Upper lobe of left lung (tissue), 4 donors: Measurements from ENCODE around the gene BACH1.
"Not testable (repeated sequence)": the region's sequence is repeated elsewhere in the genome, so short reads cannot be mapped to it uniquely, and the experiment has no call there.

ENCODE experiments used
- EP300 ChIP-seq, 4 donors: sonication (generic); formaldehyde crosslinking; IDR thresholded peaks; one replicate each; pipeline ENCODE4 v1.5.1; 2017; ENCODE audit warnings: antibody characterized with exemption in 4 of 4, control low read depth in 2 of 4
- POLR2A ChIP-seq, 4 donors: fragments of 450-650 bp; IDR thresholded peaks; one replicate each; pipeline ENCODE4 v1.5.1; 2016 to 2017; ENCODE audit warnings: antibody characterized with exemption in 4 of 4, mild to moderate bottlenecking in 2 of 4
- POLR2AphosphoS5 ChIP-seq, 2 donors: sonication (generic); formaldehyde crosslinking; IDR thresholded peaks; one replicate each; pipeline ENCODE4 v1.5.1; 2017; ENCODE audit warnings: antibody characterized with exemption in 2 of 2
- TF ChIP-seq, protein P1 (sequence below), 6 experiments: fragments of 450-650 bp in 4 of 6; fragments of 200-600 bp in 2 of 6; sonication (generic) in 2 of 6; IDR thresholded peaks; one replicate each; pipeline ENCODE4 v1.5.1; 2016 to 2019; ENCODE audit warnings: antibody characterized with exemption in 6 of 6

DNA sequence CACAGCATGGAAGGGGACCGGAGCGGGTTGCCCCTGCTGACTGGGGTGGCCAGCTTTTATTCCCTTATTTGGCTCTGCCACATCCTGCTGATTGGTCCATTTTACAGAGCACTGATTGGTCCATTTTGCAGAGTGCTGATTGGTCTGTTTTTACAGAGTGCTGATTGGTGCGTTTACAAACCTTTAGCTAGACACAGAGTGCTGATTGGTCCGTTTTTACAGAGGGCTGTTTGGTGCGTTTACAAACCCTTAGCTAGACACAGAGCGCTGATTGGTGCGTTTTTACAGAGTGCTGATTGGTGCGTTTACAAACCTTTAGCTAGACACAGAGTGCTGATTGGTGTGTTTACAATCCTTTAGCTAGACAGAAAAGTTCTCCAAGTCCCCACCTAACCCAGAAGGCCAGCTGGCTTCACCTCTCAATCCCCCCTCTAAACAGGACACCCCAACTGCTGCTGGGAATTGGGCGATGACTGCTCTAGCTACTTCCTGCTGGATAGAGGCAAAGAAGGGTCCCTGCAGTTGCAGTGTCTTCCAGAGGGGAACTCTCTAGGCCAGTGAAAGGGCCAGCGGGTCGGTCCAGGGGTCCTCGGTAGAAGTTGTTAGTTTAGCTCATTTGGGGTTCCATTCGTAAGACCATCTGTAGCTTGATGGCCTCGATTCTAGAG lies 56.5 kb downstream of the BACH1 start:
- TF ChIP-seq, protein P1, sequence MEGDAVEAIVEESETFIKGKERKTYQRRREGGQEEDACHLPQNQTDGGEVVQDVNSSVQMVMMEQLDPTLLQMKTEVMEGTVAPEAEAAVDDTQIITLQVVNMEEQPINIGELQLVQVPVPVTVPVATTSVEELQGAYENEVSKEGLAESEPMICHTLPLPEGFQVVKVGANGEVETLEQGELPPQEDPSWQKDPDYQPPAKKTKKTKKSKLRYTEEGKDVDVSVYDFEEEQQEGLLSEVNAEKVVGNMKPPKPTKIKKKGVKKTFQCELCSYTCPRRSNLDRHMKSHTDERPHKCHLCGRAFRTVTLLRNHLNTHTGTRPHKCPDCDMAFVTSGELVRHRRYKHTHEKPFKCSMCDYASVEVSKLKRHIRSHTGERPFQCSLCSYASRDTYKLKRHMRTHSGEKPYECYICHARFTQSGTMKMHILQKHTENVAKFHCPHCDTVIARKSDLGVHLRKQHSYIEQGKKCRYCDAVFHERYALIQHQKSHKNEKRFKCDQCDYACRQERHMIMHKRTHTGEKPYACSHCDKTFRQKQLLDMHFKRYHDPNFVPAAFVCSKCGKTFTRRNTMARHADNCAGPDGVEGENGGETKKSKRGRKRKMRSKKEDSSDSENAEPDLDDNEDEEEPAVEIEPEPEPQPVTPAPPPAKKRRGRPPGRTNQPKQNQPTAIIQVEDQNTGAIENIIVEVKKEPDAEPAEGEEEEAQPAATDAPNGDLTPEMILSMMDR (IDR thresholded peaks at IDR 0.05), result not testable (repeated sequence)
- not testable (repeated sequence) for TF ChIP-seq EP300, POLR2A, POLR2AphosphoS5 (IDR thresholded peaks at IDR 0.05)
